Liver (tissue), 9 donors: ENCODE measurements around the gene CDH6. TPM values are rescaled to one million over a fixed set of nuclear protein-coding genes. Genes with fewer than 3 reads are reported as not detected.

Experiments
- DNase-seq: peaks from one replicate; pipeline ENCODE4 v3.0.0-alpha.2; 2017; ENCODE audit warnings: low spot score
- H3K27ac ChIP-seq, 2 donors: one replicate each; pipeline ENCODE4 v1.7.0; 2013; ENCODE audit warnings: inconsistent platforms in 2 of 2, low read length in 2 of 2, control low read depth in 1 of 2, low read depth in 1 of 2, mild to moderate bottlenecking in 1 of 2
- H3K27me3 ChIP-seq, 4 donors: one replicate each; pipeline versions ENCODE4 v1.6.1 to v1.7.0; 2013; ENCODE audit warnings: low read length in 3 of 4, inconsistent platforms in 1 of 4, mild to moderate bottlenecking in 1 of 4, moderate library complexity in 1 of 4; ENCODE audit not compliant: control insufficient read depth in 4 of 4, insufficient read depth in 4 of 4
- H3K36me3 ChIP-seq, 4 donors: one replicate each; pipeline versions ENCODE4 v1.6.1 to v1.7.0; 2013; ENCODE audit warnings: low read length in 3 of 4, mild to moderate bottlenecking in 3 of 4, low read depth in 1 of 4, moderate library complexity in 1 of 4; ENCODE audit not compliant: control insufficient read depth in 4 of 4, insufficient read depth in 3 of 4
- H3K4me1 ChIP-seq, 4 donors: one replicate each; pipeline versions ENCODE4 v1.6.1 to v1.7.0; 2013; ENCODE audit warnings: low read length in 3 of 4, mild to moderate bottlenecking in 3 of 4, moderate library complexity in 1 of 4; ENCODE audit not compliant: control insufficient read depth in 4 of 4, insufficient read depth in 4 of 4
- H3K4me3 ChIP-seq, 3 donors: one replicate each; pipeline versions ENCODE4 v1.6.1 to v1.7.0; 2013; ENCODE audit warnings: low read length in 3 of 3, control low read depth in 1 of 3, low read depth in 1 of 3, mild to moderate bottlenecking in 1 of 3
- H3K9ac ChIP-seq, 2 donors: one replicate each; pipeline ENCODE4 v1.7.0; 2013; ENCODE audit warnings: low read length in 2 of 2, mild to moderate bottlenecking in 2 of 2, moderate library complexity in 2 of 2, control low read depth in 1 of 2, low read depth in 1 of 2
- H3K9me3 ChIP-seq, 4 donors: one replicate each; pipeline versions ENCODE4 v1.6.1 to v1.7.0; 2013; ENCODE audit warnings: low read length in 3 of 4; ENCODE audit not compliant: control insufficient read depth in 4 of 4
- EGR1 ChIP-seq, 2 donors: IDR thresholded peaks; 2 replicates each; pipeline ENCODE4 v1.6.1; 2016 to 2018; ENCODE audit warnings: antibody characterized with exemption in 2 of 2, low read depth in 2 of 2
- FOXA1 ChIP-seq: IDR thresholded peaks from 2 replicates; pipeline ENCODE4 v1.6.1; 2016; ENCODE audit warnings: antibody characterized with exemption
- FOXA2 ChIP-seq: IDR thresholded peaks from 2 replicates; pipeline ENCODE4 v1.6.1; 2016; ENCODE audit warnings: antibody characterized with exemption
- GABPA ChIP-seq, 2 donors: IDR thresholded peaks in 1 of 2; conservative IDR thresholded peaks in 1 of 2; 2 replicates each; pipeline ENCODE4 v1.6.1; 2016; ENCODE audit warnings: antibody characterized with exemption in 2 of 2, mild to moderate bottlenecking in 1 of 2, moderate library complexity in 1 of 2
- HNF4A ChIP-seq, 2 donors: conservative IDR thresholded peaks; 2 replicates each; pipeline ENCODE4 v1.6.1; 2016; ENCODE audit warnings: antibody characterized with exemption in 2 of 2, mild to moderate bottlenecking in 2 of 2
- HNF4G ChIP-seq: IDR thresholded peaks from 2 replicates; pipeline ENCODE4 v1.6.1; 2016; ENCODE audit warnings: antibody characterized with exemption
- JUND ChIP-seq, 2 donors: IDR thresholded peaks; 2 replicates each; pipeline ENCODE4 v1.6.1; 2016; ENCODE audit warnings: antibody characterized with exemption in 2 of 2
- NR2F2 ChIP-seq: IDR thresholded peaks from 2 replicates; pipeline ENCODE4 v1.6.1; 2016; ENCODE audit warnings: antibody characterized with exemption
- RAD21 ChIP-seq, 2 donors: IDR thresholded peaks; 2 replicates each; pipeline ENCODE4 v1.6.1; 2016; ENCODE audit warnings: antibody characterized with exemption in 2 of 2, mild to moderate bottlenecking in 2 of 2
- RXRA ChIP-seq, 2 donors: IDR thresholded peaks; 2 replicates each; pipeline ENCODE4 v1.6.1; 2017 to 2018; ENCODE audit warnings: antibody characterized with exemption in 2 of 2, mild to moderate bottlenecking in 1 of 2
- SP1 ChIP-seq: IDR thresholded peaks from 2 replicates; pipeline ENCODE4 v1.6.1; 2018; ENCODE audit warnings: antibody characterized with exemption, mild to moderate bottlenecking
- TAF1 ChIP-seq: conservative IDR thresholded peaks from 2 replicates; pipeline ENCODE4 v1.6.1; 2016; ENCODE audit warnings: antibody characterized with exemption, mild to moderate bottlenecking
- YY1 ChIP-seq: IDR thresholded peaks from 2 replicates; pipeline ENCODE4 v1.6.1; 2016; ENCODE audit warnings: antibody characterized with exemption, mild to moderate bottlenecking
- WGBS: extraction: QIAGEN DNeasy Blood & Tissue Kit; methylation state at CpG from one replicate; pipeline ENCODE4 v1.1.7; 2013; 5-methylcytosine and 5-hydroxymethylcytosine counted together
- polyA plus RNA-seq, 2 donors: library from polyadenylated mRNA; stranded (reverse) in 1 of 2; unstranded in 1 of 2; fragments of 200-250 nt in 1 of 2; fragments of >200 nt in 1 of 2; fragmentation: Nextera tagmentation in 1 of 2; extraction: Ambion mirVana in 1 of 2; gene quantifications; one replicate each; pipeline versions ENCODE4 v1.2.1 to v1.2.3, GENCODE V29; 2013 to 2015
- total RNA-seq, 2 donors: library from RNA; depleted of rRNA; stranded (reverse); fragments of >200 nt; gene quantifications; one replicate each; pipeline ENCODE4 v1.2.3, GENCODE V29; 2014
- TF ChIP-seq, protein P1 (sequence below): IDR thresholded peaks from 2 replicates; pipeline ENCODE4 v1.6.1; 2016; ENCODE audit warnings: antibody characterized with exemption, mild to moderate bottlenecking
- TF ChIP-seq, protein P2 (sequence below): fragments of 150-350 bp; IDR thresholded peaks from 2 replicates; pipeline ENCODE4 v1.5.1; 2017; ENCODE audit warnings: improper control_type of control experiment, low read depth, low read length; ENCODE audit not compliant: missing input control
- TF ChIP-seq, protein P3 (sequence below): IDR thresholded peaks from 2 replicates; pipeline ENCODE4 v1.6.1; 2016; ENCODE audit warnings: antibody characterized with exemption
- TF ChIP-seq, protein P4 (sequence below): IDR thresholded peaks from 2 replicates; pipeline ENCODE4 v1.6.1; 2016; ENCODE audit warnings: antibody characterized with exemption
- TF ChIP-seq, protein P5 (sequence below): IDR thresholded peaks from 2 replicates; pipeline ENCODE4 v1.6.1; 2016; ENCODE audit warnings: antibody characterized with exemption
- donor health status: healthy.
- donor health status: healthy.
- donor health status: healthy.
- donor health status: healthy.
- donor health status: healthy.

The CDH6 gene
- total and polyA plus RNA-seq, 4 donors = 0.18 to 3.7 (median 0.84) TPM

DNA sequence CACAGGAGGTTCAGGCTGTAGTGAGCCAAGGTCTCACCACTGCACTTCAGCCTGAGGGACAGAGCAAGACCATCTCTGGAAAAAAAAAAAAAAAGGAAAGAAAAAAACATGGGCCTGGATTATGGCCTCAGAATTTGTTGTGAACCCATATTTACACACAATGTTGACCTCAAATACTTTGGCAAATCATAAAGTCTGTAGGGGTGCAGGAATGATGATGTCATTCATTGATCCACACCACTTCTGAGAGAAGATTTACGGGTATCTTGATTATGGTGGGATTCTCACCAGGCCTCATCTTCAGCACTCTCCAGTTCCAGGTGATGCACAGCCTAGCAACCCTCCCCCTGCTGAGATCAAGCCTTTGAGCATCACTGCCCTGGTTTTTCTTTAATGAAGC lies 156.9 kb downstream of the CDH6 start:
- WGBS = 82% methylated on average over 1 of the region's 1 CpG
- H3K27me3 ChIP-seq = no peaks in the 10 kb centered on the region
- no peak overlapping the region for H3K4me3 ChIP-seq
- H3K27ac ChIP-seq = no peak overlapping the region
- no peak overlapping the region for H3K9ac ChIP-seq
- TF ChIP-seq FOXA1 = no peak
- TF ChIP-seq YY1 = no peak
- TF ChIP-seq FOXA2 = no peak
- no peak for TF ChIP-seq NR2F2
- no peak for TF ChIP-seq EGR1 (IDR thresholded peaks at IDR 0.05; ENCODE audit: low read depth in 2 of 2)
- TF ChIP-seq RXRA (IDR thresholded peaks at IDR 0.05) = no peak
- no peak for TF ChIP-seq HNF4G
- TF ChIP-seq, protein P1, sequence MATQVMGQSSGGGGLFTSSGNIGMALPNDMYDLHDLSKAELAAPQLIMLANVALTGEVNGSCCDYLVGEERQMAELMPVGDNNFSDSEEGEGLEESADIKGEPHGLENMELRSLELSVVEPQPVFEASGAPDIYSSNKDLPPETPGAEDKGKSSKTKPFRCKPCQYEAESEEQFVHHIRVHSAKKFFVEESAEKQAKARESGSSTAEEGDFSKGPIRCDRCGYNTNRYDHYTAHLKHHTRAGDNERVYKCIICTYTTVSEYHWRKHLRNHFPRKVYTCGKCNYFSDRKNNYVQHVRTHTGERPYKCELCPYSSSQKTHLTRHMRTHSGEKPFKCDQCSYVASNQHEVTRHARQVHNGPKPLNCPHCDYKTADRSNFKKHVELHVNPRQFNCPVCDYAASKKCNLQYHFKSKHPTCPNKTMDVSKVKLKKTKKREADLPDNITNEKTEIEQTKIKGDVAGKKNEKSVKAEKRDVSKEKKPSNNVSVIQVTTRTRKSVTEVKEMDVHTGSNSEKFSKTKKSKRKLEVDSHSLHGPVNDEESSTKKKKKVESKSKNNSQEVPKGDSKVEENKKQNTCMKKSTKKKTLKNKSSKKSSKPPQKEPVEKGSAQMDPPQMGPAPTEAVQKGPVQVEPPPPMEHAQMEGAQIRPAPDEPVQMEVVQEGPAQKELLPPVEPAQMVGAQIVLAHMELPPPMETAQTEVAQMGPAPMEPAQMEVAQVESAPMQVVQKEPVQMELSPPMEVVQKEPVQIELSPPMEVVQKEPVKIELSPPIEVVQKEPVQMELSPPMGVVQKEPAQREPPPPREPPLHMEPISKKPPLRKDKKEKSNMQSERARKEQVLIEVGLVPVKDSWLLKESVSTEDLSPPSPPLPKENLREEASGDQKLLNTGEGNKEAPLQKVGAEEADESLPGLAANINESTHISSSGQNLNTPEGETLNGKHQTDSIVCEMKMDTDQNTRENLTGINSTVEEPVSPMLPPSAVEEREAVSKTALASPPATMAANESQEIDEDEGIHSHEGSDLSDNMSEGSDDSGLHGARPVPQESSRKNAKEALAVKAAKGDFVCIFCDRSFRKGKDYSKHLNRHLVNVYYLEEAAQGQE = no peak
- no peak for TF ChIP-seq TAF1
- TF ChIP-seq, protein P2, sequence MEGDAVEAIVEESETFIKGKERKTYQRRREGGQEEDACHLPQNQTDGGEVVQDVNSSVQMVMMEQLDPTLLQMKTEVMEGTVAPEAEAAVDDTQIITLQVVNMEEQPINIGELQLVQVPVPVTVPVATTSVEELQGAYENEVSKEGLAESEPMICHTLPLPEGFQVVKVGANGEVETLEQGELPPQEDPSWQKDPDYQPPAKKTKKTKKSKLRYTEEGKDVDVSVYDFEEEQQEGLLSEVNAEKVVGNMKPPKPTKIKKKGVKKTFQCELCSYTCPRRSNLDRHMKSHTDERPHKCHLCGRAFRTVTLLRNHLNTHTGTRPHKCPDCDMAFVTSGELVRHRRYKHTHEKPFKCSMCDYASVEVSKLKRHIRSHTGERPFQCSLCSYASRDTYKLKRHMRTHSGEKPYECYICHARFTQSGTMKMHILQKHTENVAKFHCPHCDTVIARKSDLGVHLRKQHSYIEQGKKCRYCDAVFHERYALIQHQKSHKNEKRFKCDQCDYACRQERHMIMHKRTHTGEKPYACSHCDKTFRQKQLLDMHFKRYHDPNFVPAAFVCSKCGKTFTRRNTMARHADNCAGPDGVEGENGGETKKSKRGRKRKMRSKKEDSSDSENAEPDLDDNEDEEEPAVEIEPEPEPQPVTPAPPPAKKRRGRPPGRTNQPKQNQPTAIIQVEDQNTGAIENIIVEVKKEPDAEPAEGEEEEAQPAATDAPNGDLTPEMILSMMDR = no peak
- TF ChIP-seq RAD21 (IDR thresholded peaks at IDR 0.05) = no peak
- no peak for TF ChIP-seq SP1
- no peak for TF ChIP-seq JUND (IDR thresholded peaks at IDR 0.05)
- TF ChIP-seq, protein P3, sequence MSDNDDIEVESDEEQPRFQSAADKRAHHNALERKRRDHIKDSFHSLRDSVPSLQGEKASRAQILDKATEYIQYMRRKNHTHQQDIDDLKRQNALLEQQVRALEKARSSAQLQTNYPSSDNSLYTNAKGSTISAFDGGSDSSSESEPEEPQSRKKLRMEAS = no peak
- TF ChIP-seq, protein P4, sequence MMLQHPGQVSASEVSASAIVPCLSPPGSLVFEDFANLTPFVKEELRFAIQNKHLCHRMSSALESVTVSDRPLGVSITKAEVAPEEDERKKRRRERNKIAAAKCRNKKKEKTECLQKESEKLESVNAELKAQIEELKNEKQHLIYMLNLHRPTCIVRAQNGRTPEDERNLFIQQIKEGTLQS = no peak
- no peak for TF ChIP-seq HNF4A (conservative IDR thresholded peaks at IDR 0.05)
- TF ChIP-seq GABPA (IDR thresholded peaks at IDR 0.05 in 1 of 2, conservative IDR thresholded peaks at IDR 0.05 in 1 of 2) = no peak
- TF ChIP-seq, protein P5, sequence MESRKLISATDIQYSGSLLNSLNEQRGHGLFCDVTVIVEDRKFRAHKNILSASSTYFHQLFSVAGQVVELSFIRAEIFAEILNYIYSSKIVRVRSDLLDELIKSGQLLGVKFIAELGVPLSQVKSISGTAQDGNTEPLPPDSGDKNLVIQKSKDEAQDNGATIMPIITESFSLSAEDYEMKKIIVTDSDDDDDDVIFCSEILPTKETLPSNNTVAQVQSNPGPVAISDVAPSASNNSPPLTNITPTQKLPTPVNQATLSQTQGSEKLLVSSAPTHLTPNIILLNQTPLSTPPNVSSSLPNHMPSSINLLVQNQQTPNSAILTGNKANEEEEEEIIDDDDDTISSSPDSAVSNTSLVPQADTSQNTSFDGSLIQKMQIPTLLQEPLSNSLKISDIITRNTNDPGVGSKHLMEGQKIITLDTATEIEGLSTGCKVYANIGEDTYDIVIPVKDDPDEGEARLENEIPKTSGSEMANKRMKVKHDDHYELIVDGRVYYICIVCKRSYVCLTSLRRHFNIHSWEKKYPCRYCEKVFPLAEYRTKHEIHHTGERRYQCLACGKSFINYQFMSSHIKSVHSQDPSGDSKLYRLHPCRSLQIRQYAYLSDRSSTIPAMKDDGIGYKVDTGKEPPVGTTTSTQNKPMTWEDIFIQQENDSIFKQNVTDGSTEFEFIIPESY = no peak
- no peak for DNase-seq
- no peaks in the 10 kb centered on the region for H3K9me3 ChIP-seq
- no peaks in the 10 kb centered on the region for H3K4me1 ChIP-seq
- no peaks in the 10 kb centered on the region for H3K36me3 ChIP-seq
